Astrocyte (in vitro differentiated cells and primary cell): ENCODE data around the gene ZW10. TPM values are rescaled to one million over a fixed set of nuclear protein-coding genes. Genes with fewer than 3 reads are reported as not detected.

Source experiments
- DNase-seq: peaks from one replicate; pipeline ENCODE4 v3.0.0-alpha.2; 2010; ENCODE audit warnings: low read depth
- FAIRE-seq: peaks from 2 replicates; lab custom pipeline; 2011; peaks lifted over from hg19 to GRCh38; lab: Jason Lieb, UNC
- H2AFZ ChIP-seq: 2 replicates; pipeline ENCODE4 v1.6.0; 2012; ENCODE audit warnings: low read depth, low read length, inconsistent platforms
- H3K27ac ChIP-seq: 2 replicates; pipeline ENCODE4 v1.5.1; 2011; ENCODE audit warnings: low read depth, low read length, inconsistent platforms
- H3K27me3 ChIP-seq: 2 replicates; pipeline ENCODE4 v1.6.0; 2011; ENCODE audit warnings: low read length, inconsistent platforms; ENCODE audit not compliant: insufficient read depth
- H3K36me3 ChIP-seq: 2 replicates; pipeline ENCODE4 v1.5.1; 2011; ENCODE audit warnings: low read length, inconsistent platforms; ENCODE audit not compliant: insufficient read depth
- H3K4me1 ChIP-seq: 2 replicates; pipeline ENCODE4 v1.5.1; 2011; ENCODE audit warnings: low read length, inconsistent platforms; ENCODE audit not compliant: insufficient read depth
- H3K4me2 ChIP-seq: 2 replicates; pipeline ENCODE4 v1.6.0; 2012; ENCODE audit warnings: low read length, inconsistent platforms
- H3K4me3 ChIP-seq: 2 replicates; pipeline ENCODE4 v1.5.1; 2011; ENCODE audit warnings: low read depth, mild to moderate bottlenecking, low read length, inconsistent platforms; ENCODE audit not compliant: insufficient read depth
- H3K79me2 ChIP-seq: 2 replicates; pipeline ENCODE4 v1.6.0; 2012; ENCODE audit warnings: mild to moderate bottlenecking, low read length, inconsistent platforms; ENCODE audit not compliant: insufficient read depth
- H3K9ac ChIP-seq: 2 replicates; pipeline ENCODE4 v1.6.0; 2012; ENCODE audit warnings: mild to moderate bottlenecking, low read length, inconsistent platforms
- H3K9me3 ChIP-seq: 2 replicates; pipeline ENCODE4 v1.5.1; 2012; ENCODE audit warnings: low read depth, mild to moderate bottlenecking, low read length, inconsistent platforms; ENCODE audit not compliant: insufficient read depth
- H4K20me1 ChIP-seq: 2 replicates; pipeline ENCODE4 v1.6.0; 2012; ENCODE audit warnings: low read length, inconsistent platforms; ENCODE audit not compliant: insufficient read depth
- H3K27ac Mint-ChIP-seq: one replicate; pipeline ENCODE4 v1.8.0; 2021; ENCODE audit warnings: mild to moderate bottlenecking, mixed read lengths; ENCODE audit not compliant: unreplicated experiment
- H3K27me3 Mint-ChIP-seq: one replicate; pipeline ENCODE4 v1.8.0; 2021; ENCODE audit warnings: low read depth, mixed read lengths; ENCODE audit not compliant: unreplicated experiment
- H3K36me3 Mint-ChIP-seq: one replicate; pipeline ENCODE4 v1.8.0; 2021; ENCODE audit warnings: low read depth, mixed read lengths; ENCODE audit not compliant: unreplicated experiment
- H3K4me1 Mint-ChIP-seq: one replicate; pipeline ENCODE4 v1.8.0; 2021; ENCODE audit warnings: low read depth, mixed read lengths; ENCODE audit not compliant: unreplicated experiment
- H3K4me3 Mint-ChIP-seq: one replicate; pipeline ENCODE4 v1.8.0; 2021; ENCODE audit warnings: mild to moderate bottlenecking, moderate library complexity, mixed read lengths; ENCODE audit not compliant: unreplicated experiment
- H3K9me3 Mint-ChIP-seq: one replicate; pipeline ENCODE4 v1.8.0; 2021; ENCODE audit warnings: mild to moderate bottlenecking, mixed read lengths; ENCODE audit not compliant: unreplicated experiment
- CTCF ChIP-seq: IDR thresholded peaks from 2 replicates; pipeline ENCODE4 v1.5.1; 2011; ENCODE audit warnings: low read depth, mild to moderate bottlenecking, inconsistent platforms, low read length, moderate library complexity; ENCODE audit not compliant: insufficient read depth
- EZH2 ChIP-seq: IDR thresholded peaks from 2 replicates; pipeline ENCODE4 v1.6.1; 2012; ENCODE audit warnings: mild to moderate bottlenecking, low read length, inconsistent platforms; ENCODE audit not compliant: insufficient read depth
- total RNA-seq: library from RNA; stranded (reverse); gene quantifications from 2 replicates; pipeline ENCODE4 v1.2.1, GENCODE V29; 2021

The ZW10 gene
- total RNA-seq, 1 donor from 2014 or later, result 17.9 TPM

GRCh38 chr11:113724778-113725177 is 48.7 kb downstream of the ZW10 start:
- H3K9ac ChIP-seq, result no peak overlapping the region
- no peaks in the 10 kb centered on the region for H4K20me1 ChIP-seq
- TF ChIP-seq CTCF (no peak), EZH2 (no peak)
- no peak overlapping the region for H2AFZ ChIP-seq
- H3K36me3 ChIP-seq, result no peaks in the 10 kb centered on the region
- peaks cover under 1% of the 10 kb centered on the region for H3K36me3 Mint-ChIP-seq
- no peaks in the 10 kb centered on the region for H3K27me3 ChIP-seq
- no peak overlapping the region for H3K27ac Mint-ChIP-seq
- peaks cover 2% of the 10 kb centered on the region for H3K9me3 Mint-ChIP-seq
- no peaks in the 10 kb centered on the region for H3K79me2 ChIP-seq
- FAIRE-seq (no peak), DNase-seq (no peak)
- no peak overlapping the region for H3K4me3 ChIP-seq
- no peaks in the 10 kb centered on the region for H3K27me3 Mint-ChIP-seq
- peaks cover 12% of the 10 kb centered on the region for H3K4me1 Mint-ChIP-seq
- H3K9me3 ChIP-seq, result no peaks in the 10 kb centered on the region
- H3K4me1 ChIP-seq, result peaks cover 10% of the 10 kb centered on the region
- no peak overlapping the region for H3K4me2 ChIP-seq
- no peak overlapping the region for H3K27ac ChIP-seq
- H3K4me3 Mint-ChIP-seq, result no peak overlapping the region

- DNase-seq, result no peak
- Mint-ChIP-seq H3K27me3 (no peaks in the 10 kb centered on the region), H3K9me3 (peaks cover 3% of the 10 kb centered on the region), H3K4me1 (peaks cover 5% of the 10 kb centered on the region), H3K4me3 (no peak overlapping the region), H3K36me3 (peaks cover 4% of the 10 kb centered on the region), H3K27ac (no peak overlapping the region)
- H3K27ac ChIP-seq, result no peak overlapping the region
- no peak overlapping the region for H3K4me2 ChIP-seq
- no peak overlapping the region for H2AFZ ChIP-seq
- no peaks in the 10 kb centered on the region for H3K9me3 ChIP-seq
- TF ChIP-seq EZH2 (no peak), CTCF (no peak)
- no peak overlapping the region for H3K9ac ChIP-seq
- no peak for FAIRE-seq
- peaks cover 2% of the 10 kb centered on the region for H3K4me1 ChIP-seq
- H4K20me1 ChIP-seq, result no peaks in the 10 kb centered on the region
- no peak overlapping the region for H3K4me3 ChIP-seq
- H3K79me2 ChIP-seq, result no peaks in the 10 kb centered on the region
- no peaks in the 10 kb centered on the region for H3K27me3 ChIP-seq
- H3K36me3 ChIP-seq, result no peaks in the 10 kb centered on the region
Measured at GRCh38 chr11:113723787-113724186, 49.7 kb downstream of the ZW10 start.

- no peak overlapping the region for H3K4me3 Mint-ChIP-seq
- peaks cover 3% of the 10 kb centered on the region for H3K9me3 Mint-ChIP-seq
- Histone ChIP-seq H3K4me1 (no peaks in the 10 kb centered on the region), H3K9me3 (no peaks in the 10 kb centered on the region), H2AFZ (no peak overlapping the region), H4K20me1 (no peaks in the 10 kb centered on the region), H3K36me3 (no peaks in the 10 kb centered on the region), H3K27ac (no peak overlapping the region), H3K9ac (no peak overlapping the region), H3K27me3 (no peaks in the 10 kb centered on the region), H3K4me2 (no peak overlapping the region), H3K4me3 (no peak overlapping the region), H3K79me2 (no peaks in the 10 kb centered on the region)
- peaks cover 5% of the 10 kb centered on the region for H3K36me3 Mint-ChIP-seq
- no peak overlapping the region for H3K27ac Mint-ChIP-seq
- FAIRE-seq (no peak), DNase-seq (no peak)
- H3K4me1 Mint-ChIP-seq, result peaks cover 4% of the 10 kb centered on the region
- TF ChIP-seq EZH2 (no peak), CTCF (no peak)
- no peaks in the 10 kb centered on the region for H3K27me3 Mint-ChIP-seq
Measured at GRCh38 chr11:113722934-113723333, 50.6 kb downstream of the ZW10 start.
